ENCODE results near the gene TNNI3K. TPM values are rescaled to one million over a fixed set of nuclear protein-coding genes. Genes with fewer than 3 reads are reported as not detected.

TNNI3K gene
- total RNA-seq, 1 donor from 2014 or later, result not detected

DNA sequence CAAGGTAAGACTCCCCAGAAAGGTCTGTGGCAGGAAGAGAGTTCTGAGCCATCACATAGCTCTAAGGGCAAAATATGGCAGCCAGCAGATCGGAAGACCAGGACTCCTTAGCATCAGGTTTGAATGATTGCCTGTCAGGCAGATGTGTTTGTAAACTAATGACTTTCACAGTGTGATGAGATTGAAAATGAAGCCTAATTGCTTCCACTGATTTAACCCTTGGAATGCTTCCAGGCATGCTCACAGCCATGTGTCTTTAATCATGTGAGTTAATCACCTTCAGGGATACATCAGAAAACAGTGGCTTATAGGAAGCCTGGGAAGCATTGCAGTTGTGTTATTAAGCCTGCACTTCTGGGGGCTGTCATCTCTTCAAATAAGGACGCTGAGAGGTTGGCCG lies 194.4 kb downstream of the TNNI3K start:
- DNase-seq (ENCODE audit: extremely low read depth, low read depth, low spot score), result no peak

DNA sequence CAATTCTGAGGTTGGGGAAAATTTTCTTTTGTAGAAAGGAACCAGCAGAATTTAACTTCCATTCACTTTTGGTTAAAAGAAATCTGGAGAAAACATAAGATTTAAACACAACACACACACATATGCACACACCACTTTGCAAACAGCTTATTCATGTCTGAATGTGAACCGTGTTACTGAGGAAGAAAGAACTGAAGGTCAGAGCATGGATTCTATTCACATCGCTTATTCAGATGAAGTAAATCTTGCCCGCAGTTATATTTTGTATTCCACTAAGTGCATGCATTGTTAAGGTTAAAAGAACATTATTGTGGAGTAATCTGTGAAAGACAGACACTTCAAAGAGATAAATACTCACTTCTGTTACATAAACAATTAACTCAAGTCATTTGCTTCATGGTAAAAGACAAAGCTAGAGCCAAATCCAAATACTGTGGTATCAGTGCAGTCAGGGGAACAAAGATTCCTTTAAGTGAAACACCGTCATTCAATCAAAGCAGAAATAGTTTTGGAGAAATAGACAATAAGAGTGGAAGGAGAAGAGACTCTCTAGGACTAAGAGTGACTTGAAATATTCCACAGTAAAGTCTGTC lies 195.3 kb downstream of the TNNI3K start:
- no peak for DNase-seq (ENCODE audit: extremely low read depth, low read depth, low spot score)

DNA sequence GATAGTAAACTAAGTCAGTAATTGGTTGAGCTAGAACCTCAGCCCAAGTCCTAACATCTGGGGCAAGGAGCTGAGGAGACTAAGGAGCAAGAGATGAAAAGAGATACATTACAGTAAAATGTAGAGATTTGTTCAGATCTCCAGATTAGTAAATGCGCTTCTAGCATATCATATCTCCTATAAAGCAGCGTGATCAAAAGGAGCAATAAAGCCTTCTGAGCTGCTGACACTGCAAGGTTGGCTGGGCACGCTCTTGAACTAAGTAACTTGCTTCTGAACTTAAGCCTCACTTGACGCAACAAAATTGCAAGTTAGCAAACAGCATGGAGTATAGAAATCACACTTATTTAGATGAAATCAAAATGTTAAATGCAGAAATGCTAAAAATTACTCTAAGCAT lies 196.3 kb downstream of the TNNI3K start:
- DNase-seq (ENCODE audit: extremely low read depth, low read depth, low spot score), result no peak

DNA sequence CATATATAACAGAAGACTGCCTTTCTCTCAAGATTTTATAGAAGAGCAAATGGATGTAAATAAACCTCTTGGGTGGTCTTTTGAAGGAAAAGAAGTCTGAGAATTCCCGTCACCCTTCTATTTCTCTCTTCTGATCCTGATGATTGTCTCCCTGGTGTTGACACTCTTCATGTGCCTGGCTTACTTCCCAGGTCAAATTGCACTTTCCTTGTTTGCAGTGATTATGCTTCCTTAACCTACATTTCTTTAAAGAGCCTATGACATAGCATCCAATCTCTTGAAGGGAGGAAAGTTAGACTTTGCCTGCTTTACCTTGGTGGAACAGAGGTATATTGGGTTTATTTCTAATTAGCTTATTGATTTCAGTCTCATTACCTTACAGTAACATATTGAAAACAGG lies 197.1 kb downstream of the TNNI3K start:
- no peak for DNase-seq (ENCODE audit: extremely low read depth, low read depth, low spot score)

DNA sequence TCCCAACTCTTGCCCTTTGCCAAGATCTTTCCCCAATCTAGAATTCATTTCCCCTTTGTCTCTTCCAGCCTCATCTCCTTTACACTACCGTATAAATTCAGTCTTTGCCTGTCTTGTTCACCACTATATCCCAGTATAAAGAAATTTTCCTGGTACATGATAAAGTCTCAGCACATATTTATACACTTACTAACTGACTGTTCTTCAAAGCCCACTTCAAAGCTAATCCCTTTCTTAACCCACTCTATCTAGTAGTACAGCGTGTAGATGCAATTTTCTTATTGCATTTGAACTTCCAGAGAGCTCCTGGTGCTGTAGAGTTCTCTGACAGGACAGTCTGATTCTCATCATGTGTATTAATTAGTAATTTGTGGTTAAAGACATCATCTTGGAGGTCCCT lies 199.1 kb downstream of the TNNI3K start:
- DNase-seq (ENCODE audit: extremely low read depth, low read depth, low spot score), result no peak

DNA sequence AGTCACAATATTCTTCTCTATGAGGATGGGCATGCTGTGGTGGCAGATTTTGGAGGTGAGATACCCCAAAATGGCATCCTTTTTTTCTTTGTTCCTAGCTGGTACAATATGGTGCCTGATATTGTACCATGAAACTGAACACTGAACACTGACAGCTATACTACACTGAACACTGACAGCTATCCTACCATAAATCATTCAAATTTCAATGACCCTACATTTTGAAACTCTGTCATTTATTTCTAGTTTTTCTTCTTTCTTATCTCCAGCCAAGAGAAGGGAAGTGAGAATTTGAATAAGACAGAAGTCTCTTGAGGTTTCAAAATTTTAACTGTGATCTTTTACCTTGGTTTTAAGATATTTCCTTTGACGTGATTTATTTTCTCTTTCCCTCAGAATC lies 200.9 kb downstream of the TNNI3K start:
- DNase-seq (ENCODE audit: extremely low read depth, low read depth, low spot score), result no peak

DNA sequence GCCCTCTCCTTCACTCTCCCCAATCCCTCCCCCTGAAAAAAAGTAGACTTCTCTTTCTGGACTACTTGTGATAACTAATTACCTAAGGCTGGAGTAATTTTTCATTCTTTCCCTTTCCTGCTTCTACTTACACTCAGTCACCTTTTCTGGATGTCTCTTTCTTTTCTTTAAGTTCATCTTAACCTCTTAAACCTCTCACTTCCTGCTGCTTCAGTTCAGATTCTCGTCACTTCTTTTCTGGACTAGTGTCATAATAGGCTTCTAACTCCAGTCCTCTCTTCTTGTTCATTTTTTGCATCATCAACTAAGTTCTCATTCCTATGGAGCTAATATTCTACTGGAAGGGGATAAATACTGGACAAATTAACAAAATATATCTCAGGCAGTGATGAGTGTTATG lies 201.8 kb downstream of the TNNI3K start:
- no peak for DNase-seq (ENCODE audit: extremely low read depth, low read depth, low spot score)

DNA sequence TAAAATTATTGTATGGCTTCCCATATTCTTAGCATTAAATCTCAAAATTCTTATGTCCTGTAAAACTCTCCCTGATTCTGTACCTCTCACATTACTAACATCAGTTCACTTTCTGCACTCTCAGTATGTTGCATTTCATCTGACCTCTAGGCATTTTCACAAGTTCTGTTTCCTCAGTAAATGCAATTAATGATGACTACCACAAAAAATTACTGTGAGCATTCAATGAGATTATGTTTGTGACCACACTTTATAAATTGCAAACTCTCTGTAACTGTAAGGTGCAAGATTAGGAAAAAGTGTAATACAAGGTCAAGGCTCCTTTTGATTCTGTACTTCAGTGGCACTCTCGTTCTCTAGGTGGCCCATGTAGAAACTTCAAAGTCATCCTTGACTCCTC lies 216.8 kb downstream of the TNNI3K start:
- DNase-seq (ENCODE audit: extremely low read depth, low read depth, low spot score), result no peak

DNA sequence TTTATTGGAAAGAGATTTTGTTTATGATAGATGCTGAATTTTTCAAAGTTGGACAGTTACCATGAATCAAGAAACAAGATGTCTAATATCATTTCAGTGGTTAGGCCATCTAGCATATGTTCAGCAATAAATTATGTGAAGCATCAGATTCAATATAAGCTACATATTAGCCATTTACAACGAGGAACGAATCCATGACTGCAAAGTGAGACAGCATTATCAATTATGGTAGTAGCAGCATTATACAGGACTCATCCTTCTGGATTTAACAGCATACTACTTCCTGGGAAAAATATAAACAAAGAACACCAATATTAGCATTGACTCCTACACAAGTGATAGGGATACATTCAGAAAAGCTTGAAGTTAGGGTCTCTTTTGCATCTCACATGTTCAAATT lies 218.1 kb downstream of the TNNI3K start:
- DNase-seq (ENCODE audit: extremely low read depth, low read depth, low spot score), result no peak

DNA sequence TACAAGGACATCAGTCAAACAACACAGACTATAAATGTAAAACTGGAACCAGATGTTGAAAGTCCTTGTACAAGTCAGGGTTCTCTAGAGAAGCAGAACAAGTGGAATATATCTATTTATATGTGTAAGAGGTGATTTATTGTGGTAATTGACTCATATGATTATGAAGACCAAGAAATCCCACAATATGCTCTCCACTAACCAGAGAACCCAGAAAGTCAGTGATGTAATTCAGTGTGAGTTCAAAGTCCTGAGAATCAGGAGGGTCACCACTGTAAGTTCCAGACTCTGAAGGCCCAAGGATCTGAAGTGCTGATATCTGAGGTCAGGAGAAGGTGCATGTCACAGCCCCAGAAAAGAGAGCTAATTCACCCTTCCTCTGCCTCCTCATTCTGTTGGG lies 220.2 kb downstream of the TNNI3K start:
- no peak for DNase-seq (ENCODE audit: extremely low read depth, low read depth, low spot score)

DNA sequence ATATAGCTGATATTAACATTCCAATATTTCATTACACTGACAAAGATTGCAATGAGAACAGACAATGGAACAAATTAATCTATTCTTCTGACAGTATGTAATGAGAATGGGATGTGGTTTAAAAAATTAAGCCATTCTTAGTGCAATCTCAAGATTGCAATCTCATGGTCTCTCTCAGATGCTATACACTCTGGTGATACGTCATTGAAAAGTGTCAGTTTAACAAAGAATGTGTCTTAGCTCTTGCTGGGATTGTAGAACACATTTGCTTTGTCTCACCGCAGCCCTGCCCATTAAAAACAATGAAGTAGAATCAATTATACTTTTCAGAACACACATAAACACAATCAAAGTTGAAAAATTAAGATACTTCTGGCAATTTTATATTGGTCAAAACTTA lies 222.1 kb downstream of the TNNI3K start:
- DNase-seq (ENCODE audit: extremely low read depth, low read depth, low spot score), result no peak

DNA sequence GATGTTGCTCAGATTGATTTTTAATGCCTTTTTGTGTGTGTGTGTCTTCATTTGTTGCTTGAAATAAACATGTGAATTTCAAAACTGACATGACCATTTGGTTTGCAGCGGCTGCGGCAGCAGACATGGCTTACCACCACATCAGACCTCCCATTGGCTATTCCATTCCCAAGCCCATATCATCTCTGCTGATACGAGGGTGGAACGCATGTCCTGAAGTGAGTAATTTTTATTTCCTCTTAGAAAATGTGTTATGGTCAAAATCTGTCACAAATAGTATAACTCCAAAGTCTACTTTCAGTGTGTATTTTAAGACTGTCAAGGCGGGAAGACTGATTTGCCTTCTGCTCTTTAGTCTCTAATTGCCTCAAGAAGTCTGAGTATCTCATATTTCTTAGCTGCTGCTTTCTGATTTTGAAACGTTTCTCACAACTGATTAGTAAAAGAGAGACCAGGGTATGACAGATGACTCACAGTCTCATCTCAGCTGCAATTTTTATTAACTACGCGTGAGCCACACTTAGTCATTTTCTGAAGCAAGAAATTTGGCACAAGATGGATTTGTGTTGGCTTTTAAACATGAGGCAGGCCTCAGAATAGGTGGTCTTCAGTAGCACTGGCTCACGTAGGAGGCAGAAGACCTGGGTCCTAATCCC lies 228.3 kb downstream of the TNNI3K start:
- DNase-seq (ENCODE audit: extremely low read depth, low read depth, low spot score), result no peak

DNA sequence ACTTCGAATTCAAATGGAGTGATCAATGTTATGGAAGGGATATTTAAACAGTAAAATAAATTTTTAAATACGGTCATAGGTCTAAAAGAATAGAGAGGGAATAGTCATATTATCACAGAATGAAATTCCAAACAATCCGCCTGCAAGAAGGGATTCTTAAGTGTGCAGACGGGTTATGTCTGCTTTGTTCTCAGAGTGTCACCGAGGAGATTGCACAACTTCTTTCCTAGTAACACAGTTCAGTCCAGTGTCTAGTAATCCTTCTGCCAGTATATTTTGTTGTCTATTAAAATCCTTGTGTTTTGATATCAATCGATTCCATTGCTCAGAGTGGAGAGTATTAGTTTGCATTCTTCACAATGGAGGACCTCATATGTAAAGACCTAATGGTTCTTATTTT lies 228.8 kb downstream of the TNNI3K start:
- no peak for DNase-seq (ENCODE audit: extremely low read depth, low read depth, low spot score)

DNA sequence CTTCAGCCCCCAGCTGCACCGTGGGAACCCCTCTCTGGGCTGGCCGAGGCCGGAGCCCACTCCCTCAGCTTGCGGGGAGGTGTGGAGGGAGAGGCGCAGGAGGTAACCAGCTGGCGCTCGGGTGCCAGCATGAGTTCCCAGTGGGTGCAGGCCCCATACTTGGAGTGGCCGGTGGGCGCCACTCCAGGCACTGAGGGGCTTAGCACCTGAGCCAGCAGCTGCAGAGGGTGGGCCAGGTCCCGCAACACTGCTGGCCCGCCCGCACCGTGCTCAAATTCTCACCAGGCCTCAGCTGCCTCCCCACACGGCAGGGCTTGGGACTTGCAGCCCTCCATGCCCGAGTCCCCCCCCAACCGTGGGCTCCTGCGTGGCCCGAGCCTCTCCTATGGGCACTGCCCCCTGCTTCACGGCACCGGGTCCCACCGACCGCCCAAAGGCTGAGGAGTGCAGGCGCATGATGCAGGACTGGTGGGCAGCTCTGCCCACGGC lies 230.1 kb downstream of the TNNI3K start:
- no peak for DNase-seq (ENCODE audit: extremely low read depth, low read depth, low spot score)

DNA sequence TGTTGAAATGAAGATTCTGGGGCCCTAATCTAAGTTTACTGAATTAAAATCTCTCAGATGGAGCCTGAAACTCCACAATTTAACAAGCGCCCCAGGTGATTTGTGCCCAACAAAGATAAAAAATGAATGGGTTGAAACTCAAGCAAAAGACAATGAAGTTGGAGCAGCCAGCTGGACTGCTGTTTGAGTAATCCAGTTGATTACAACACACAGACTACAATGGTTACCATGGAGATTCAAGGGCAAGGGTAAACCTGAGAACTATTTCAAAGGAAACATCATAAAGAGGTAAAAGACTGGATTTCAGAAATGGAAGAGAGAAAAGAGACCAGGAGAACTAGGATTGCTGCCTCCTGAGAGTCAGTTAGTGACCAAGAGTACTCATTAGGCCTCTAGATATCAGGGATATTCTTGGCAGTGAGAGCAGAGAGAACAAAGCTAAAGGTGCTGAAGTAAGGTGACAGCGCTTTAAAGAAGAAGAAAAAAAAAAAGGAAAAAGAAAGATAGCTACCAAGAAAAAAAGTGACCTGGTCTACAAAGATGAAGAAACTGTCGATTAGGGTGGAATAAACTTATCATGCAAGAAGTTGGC lies 232.7 kb downstream of the TNNI3K start:
- DNase-seq (ENCODE audit: extremely low read depth, low read depth, low spot score), result no peak

DNA sequence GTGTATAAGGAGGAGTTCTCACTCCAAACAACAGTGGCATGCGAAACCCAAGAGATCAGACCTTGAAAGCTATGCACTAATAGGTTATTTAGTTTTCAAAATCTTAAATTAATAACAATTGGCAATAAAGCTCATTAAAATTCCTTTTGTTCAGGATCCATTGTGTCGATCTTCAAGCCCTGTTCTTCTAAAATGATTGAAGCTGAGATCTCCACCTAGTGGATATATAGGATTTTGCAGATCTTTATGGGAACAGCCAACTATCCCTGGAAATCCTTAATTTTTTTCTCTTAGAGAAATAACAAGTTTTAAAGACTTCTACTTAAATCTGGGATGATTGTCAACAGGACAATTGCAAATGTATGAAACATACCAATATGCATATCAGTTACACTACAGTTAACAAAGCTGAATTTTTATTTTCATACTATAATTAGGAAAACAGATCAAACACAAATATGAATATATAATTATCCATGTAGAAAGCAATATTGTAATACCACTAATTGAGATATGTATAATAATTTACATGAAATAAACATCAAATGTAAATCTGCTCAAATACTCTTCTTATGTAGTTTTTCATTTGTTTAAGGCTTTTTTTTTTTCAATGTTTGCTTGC lies 233.9 kb downstream of the TNNI3K start:
- DNase-seq (ENCODE audit: extremely low read depth, low read depth, low spot score), result peak; percentile 12

DNA sequence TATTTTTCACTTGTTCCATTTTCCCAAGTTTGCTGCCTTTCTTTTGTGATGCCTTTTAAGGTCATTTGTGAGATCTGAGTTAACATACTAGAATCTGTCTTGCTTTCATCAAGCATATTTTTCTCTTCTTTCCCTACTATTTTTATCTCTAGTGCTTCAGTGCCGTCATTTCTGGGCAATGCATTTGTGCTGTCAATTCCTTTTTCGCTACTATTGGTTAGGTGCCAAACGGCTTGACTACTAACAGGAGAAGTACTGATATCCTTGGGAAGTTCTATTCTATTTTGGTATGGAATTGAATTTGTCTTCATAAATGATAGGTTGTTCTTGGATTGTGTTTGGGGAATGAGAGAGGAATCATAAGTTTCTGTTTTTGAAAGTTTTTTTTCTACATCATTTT lies 235.1 kb downstream of the TNNI3K start:
- no peak for DNase-seq (ENCODE audit: extremely low read depth, low read depth, low spot score)

DNA sequence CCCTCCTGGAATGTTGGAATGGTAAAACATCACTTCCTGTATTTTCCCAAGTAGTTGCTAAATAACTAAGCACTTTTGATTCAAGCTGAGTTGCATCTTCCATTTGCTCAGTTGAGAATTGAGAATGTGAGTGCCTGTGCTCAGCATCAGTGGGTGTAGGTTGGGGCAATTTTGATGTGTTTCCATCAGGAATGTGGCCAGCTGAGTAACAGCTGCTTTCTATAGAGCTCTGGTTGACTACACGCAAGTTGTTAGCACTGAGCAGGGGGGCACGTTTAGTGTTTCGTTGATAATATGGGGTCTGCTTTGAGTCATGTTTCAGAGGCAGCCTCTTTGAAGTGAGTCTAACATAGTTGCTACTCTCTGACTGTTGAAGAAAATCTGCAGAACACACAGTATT lies 235.7 kb downstream of the TNNI3K start:
- no peak for DNase-seq (ENCODE audit: extremely low read depth, low read depth, low spot score)

DNA sequence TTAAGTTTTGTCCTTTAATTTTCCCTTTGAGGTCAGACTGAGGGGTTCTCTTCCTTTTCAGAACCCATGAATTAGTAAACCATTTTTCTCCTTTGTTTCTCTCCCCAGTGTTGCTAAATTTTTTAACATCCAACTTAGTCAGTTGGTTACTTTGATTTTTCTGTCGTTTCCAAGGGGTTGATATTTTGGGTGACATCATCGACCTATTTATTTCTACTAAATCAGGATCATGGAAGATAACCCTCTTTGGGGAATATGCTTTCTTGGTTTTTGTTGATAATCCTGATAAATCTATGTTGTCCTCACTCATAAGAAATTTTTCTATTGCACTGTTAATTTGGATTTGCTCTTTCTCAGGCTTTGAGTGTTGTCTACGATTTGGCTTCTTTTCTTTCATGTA lies 236.3 kb downstream of the TNNI3K start:
- DNase-seq (ENCODE audit: extremely low read depth, low read depth, low spot score), result no peak

DNA sequence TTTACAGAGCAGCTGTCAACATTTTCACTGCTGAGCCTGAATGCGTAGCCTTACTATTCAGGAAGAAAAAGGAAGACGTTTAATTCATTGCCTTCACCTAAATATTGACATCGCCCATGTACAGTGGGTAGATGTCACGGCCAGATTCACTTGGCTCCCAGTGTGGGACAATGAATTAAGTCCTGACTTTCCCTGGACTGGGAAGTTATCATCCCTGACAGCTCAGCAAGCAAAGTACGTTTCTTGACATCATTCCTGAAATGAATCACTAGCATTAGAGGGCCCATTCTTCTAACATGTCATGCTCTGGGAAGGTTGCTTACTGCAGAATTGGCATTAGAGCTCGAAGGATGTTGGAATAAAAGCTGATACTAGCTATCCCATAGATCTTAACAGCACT lies 239.4 kb downstream of the TNNI3K start:
- no peak for DNase-seq (ENCODE audit: extremely low read depth, low read depth, low spot score)

DNA sequence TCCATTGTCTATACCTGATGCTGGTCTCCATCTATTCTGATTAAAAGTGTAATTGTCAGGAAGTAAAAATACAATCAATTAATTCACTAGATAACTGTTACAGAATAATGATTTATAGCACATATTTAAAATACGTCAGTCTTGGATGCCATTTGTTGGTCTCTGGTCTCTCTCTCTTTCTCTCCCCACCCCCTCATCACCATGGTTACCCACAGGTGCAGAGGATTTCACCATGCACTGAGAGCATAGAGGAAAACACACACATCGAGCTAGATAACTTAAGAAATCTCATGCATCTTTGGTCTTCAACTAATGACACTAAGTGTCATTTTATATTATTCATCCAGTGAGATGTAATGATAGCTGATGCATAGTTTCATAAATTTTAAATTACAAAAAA lies 243.8 kb downstream of the TNNI3K start:
- no peak for DNase-seq (ENCODE audit: extremely low read depth, low read depth, low spot score)

DNA sequence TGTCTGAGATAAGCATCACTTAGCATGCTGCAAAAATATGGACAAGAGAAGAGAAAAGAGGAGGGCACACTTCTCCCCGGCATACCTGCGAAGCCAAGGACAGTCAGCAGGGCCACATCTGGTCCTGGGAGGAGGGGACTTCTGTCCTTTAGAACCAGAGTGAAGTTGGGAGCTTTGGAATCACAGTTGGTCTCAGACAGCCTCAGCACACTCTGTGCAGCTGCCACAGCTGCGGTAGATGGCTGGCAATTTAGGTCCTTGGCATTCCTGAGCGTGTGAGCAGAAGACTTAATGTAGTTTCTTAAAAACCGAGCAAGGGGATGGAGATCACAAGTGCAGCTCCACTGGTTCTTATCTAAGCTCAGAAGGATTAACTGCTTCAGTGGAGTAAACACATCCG lies 244.9 kb downstream of the TNNI3K start:
- DNase-seq (ENCODE audit: extremely low read depth, low read depth, low spot score), result no peak
